Chondrocyte (in vitro differentiated cells): Measurements from ENCODE around the gene ACOXL. TPM values are rescaled to one million over a fixed set of nuclear protein-coding genes. Genes with fewer than 3 reads are reported as not detected.
"Not testable (repeated sequence)": the region's sequence is repeated elsewhere in the genome, so short reads cannot be mapped to it uniquely, and the experiment has no call there.

ENCODE experiments used
- DNase-seq: peaks from one replicate; pipeline ENCODE4 v3.0.0; 2021; ENCODE audit warnings: mixed read lengths, low spot score
- H3K27ac Mint-ChIP-seq: one replicate; pipeline ENCODE4 v1.8.0; 2021; ENCODE audit warnings: mild to moderate bottlenecking, moderate library complexity, mixed read lengths; ENCODE audit not compliant: unreplicated experiment
- H3K27me3 Mint-ChIP-seq: 2 replicates; pipeline ENCODE4 v1.8.0; 2021; ENCODE audit warnings: low read depth, mixed read lengths
- H3K36me3 Mint-ChIP-seq: 2 replicates; pipeline ENCODE4 v1.8.0; 2021; ENCODE audit warnings: low read depth, mixed read lengths
- H3K4me1 Mint-ChIP-seq: 2 replicates; pipeline ENCODE4 v1.8.0; 2021; ENCODE audit warnings: low read depth, mild to moderate bottlenecking, mixed read lengths
- H3K4me3 Mint-ChIP-seq: one replicate; pipeline ENCODE4 v1.8.0; 2021; ENCODE audit warnings: mild to moderate bottlenecking, moderate library complexity, mixed read lengths; ENCODE audit not compliant: unreplicated experiment
- H3K9me3 Mint-ChIP-seq: 2 replicates; pipeline ENCODE4 v1.8.0; 2021; ENCODE audit warnings: low read depth, mixed read lengths
- CTCF ChIP-seq: fragments of 200-600 bp; sonication (generic); IDR thresholded peaks from 2 replicates; pipeline ENCODE4 v1.5.0; 2021; ENCODE audit warnings: antibody characterized with exemption, mild to moderate bottlenecking, moderate library complexity
- total RNA-seq: library from RNA; stranded (reverse); gene quantifications from 3 replicates; pipeline ENCODE4 v1.2.1, GENCODE V29; 2021

ACOXL gene
- total RNA-seq, 1 donor from 2014 or later, result not detected

- DNase-seq, result no peak
- peaks cover 8% of the 10 kb centered on the region for H3K9me3 Mint-ChIP-seq
- peaks cover 8% of the 10 kb centered on the region for H3K27me3 Mint-ChIP-seq
- H3K4me3 Mint-ChIP-seq, result no peak overlapping the region
- no peak overlapping the region for H3K27ac Mint-ChIP-seq
- no peak for TF ChIP-seq CTCF
- peaks cover 2% of the 10 kb centered on the region for H3K36me3 Mint-ChIP-seq
- peaks cover 31% of the 10 kb centered on the region for H3K4me1 Mint-ChIP-seq
Observed at GRCh38 chr2:111069722-111070121, 337.3 kb downstream of the ACOXL start.

- Mint-ChIP-seq H3K27me3 (no peaks in the 10 kb centered on the region), H3K27ac (peak overlapping the region; percentile 97), H3K36me3 (peaks cover 9% of the 10 kb centered on the region), H3K4me1 (peaks cover 31% of the 10 kb centered on the region), H3K9me3 (peaks cover 25% of the 10 kb centered on the region), H3K4me3 (peak overlapping the region; percentile 50)
- TF ChIP-seq CTCF, result no peak
- DNase-seq, result no peak
Observed at GRCh38 chr2:111071600-111072171, 339.3 kb downstream of the ACOXL start.

DNA sequence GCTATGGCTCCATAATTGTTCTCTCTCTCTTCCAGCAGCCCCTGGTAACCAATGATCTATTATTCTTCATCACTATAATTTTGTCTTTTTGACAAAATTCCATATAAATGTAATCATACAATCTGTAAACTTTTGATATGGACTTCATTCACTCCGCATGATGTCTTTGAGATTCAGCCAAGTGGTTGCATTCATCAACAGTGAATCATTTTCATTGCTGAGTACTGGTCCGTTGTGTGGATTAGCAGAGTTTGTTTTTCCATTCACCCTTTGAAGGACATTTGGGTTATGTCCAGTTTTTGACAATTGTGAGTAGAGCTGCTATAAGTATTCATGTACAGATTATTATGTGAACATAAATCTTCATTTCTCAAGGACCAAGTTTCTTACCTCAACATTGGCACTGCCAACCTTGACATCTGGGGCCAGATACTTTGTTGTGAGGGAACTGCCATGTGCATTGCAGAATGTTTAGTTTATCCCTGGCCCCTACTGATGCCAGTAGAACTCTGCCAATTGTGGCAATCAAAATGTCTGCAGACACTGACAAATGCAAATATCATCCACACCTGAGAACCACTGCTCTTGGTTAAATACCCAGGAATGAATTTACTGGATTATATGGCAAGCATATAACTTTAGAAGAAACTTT, 340.0 kb downstream of the ACOXL start:
- TF ChIP-seq CTCF, result no peak
- no peaks in the 10 kb centered on the region for H3K27me3 Mint-ChIP-seq
- peaks cover 9% of the 10 kb centered on the region for H3K36me3 Mint-ChIP-seq
- no peak for DNase-seq
- H3K9me3 Mint-ChIP-seq, result peaks cover 28% of the 10 kb centered on the region
- H3K27ac Mint-ChIP-seq, result peak overlapping the region; percentile 97
- no peak overlapping the region for H3K4me3 Mint-ChIP-seq
- H3K4me1 Mint-ChIP-seq, result peaks cover 31% of the 10 kb centered on the region

GRCh38 chr2:111082659-111083058, 350.3 kb downstream of the ACOXL start:
- not testable (repeated sequence) for DNase-seq, H3K27ac Mint-ChIP-seq, H3K4me3 Mint-ChIP-seq, H3K4me1 Mint-ChIP-seq
- H3K27me3 Mint-ChIP-seq, result peaks cover 53% of the 10 kb centered on the region
- peaks cover 20% of the 10 kb centered on the region for H3K9me3 Mint-ChIP-seq
- peaks cover 11% of the 10 kb centered on the region for H3K36me3 Mint-ChIP-seq

DNA sequence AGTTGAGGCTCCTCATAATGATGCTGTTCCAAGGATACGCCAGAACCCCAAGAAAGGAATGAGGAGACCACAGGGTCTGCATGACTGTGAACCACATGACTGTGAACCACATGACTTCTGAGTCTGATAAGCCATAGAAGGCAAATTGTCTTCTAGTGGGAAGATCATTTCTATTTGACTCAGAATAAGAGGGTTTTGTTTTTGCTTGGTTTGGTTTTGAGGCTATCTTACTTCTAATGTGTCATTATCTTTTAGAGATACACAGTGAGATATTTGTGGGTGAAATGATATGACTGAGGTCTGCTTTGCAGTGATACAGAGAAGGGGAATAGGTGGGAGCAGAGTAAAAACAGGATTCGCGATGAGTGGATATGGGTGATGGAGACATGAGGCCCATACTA, 359.4 kb downstream of the ACOXL start:
- H3K4me1 Mint-ChIP-seq, result no peaks in the 10 kb centered on the region
- no peak for TF ChIP-seq CTCF
- H3K9me3 Mint-ChIP-seq, result no peaks in the 10 kb centered on the region
- H3K27me3 Mint-ChIP-seq, result peaks cover 29% of the 10 kb centered on the region
- DNase-seq, result no peak
- H3K36me3 Mint-ChIP-seq, result no peaks in the 10 kb centered on the region
- H3K27ac Mint-ChIP-seq, result no peak overlapping the region
- H3K4me3 Mint-ChIP-seq, result no peak overlapping the region

- Mint-ChIP-seq H3K4me1 (no peaks in the 10 kb centered on the region), H3K4me3 (no peak overlapping the region), H3K9me3 (no peaks in the 10 kb centered on the region), H3K36me3 (no peaks in the 10 kb centered on the region), H3K27me3 (peaks cover 17% of the 10 kb centered on the region), H3K27ac (no peak overlapping the region)
- no peak for DNase-seq
- no peak for TF ChIP-seq CTCF
Observed at GRCh38 chr2:111094691-111095090, 362.3 kb downstream of the ACOXL start.
